HG02588 (cell line): ENCODE results near the gene PLTP.

Source experiments
- ATAC-seq: cut with Tn5 transposase; IDR thresholded peaks from one replicate; pipeline ENCODE4 v1.9.1; 2021; ENCODE audit warnings: mild to moderate bottlenecking, moderate library complexity; ENCODE audit not compliant: unreplicated experiment

Gene PLTP

DNA sequence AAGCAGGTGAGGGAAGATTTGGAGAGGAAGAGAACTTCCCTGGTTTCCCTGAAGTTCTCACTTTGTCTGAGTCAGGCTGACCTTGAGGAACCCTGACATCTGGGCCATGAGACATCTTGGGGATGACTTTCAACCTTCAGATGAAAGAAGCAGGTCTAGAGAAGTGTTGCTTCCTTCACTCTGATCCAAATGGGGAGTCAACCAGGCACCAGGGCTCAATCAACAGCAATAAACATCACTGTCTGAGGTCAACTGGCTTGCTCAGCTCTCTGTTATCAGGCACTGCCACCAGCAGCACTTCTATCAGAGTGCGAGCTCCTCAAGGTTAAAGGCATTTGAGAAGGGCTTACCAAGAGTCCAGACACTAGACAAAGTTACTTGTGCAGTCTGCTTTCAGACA is 61.0 kb downstream of the PLTP start:
- ATAC-seq, result no peak

DNA sequence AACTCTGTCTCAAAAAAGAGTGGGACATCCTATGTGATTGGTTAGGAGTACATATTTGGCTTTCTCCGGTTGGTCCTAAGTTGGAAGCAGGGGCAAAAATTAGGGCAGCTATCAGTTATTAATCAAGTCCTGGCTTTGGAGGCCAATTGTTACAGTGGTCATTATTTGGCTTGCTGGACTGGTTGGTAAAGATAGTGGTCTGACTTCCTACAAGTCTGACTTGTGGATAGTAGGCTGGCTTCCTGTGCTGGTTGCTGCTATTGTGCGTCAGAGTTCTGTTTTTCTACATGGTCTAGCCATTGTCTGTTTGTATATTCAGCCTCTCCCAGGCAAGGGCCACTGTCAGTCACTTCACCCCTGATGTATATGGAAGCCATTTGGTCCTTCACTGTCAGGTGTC is 61.7 kb downstream of the PLTP start:
- ATAC-seq, result no peak

DNA sequence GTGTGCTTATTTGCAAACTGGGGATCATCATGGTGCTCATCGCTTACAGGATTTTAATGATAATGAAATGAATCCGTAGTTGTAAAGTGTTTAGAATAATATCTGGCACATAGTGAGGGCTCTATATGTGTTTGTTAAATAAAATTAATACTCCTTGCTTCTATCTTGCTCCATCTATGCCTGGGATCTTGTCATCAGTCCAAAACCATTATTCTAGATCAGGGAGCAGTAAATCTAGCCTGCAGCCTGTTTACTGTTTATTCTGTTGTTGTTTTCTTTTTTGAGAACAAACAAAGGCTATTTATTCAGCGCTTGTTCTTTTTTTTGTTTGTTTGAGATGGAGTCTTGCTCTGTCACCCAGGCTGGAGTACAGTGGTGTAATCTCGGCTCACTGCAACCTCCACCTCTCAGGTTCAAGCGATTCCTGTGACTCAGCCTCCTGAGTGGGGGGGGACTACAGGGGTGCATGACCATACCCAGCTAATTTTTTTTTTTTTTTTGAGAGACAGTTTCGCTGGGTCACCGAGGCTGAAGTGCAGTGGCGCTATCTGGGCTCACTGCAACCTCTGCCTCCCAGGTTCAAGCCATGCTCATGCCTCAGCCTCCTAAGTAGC is 62.9 kb downstream of the PLTP start:
- no peak for ATAC-seq
